ENCODE results near the gene KIR2DL3.
"Not testable (repeated sequence)": the region's sequence is repeated elsewhere in the genome, so short reads cannot be mapped to it uniquely, and the experiment has no call there.

The KIR2DL3 gene

GRCh38 chr19:54707962-54708361 lies 30.4 kb upstream of the KIR2DL3 start:
- no peak for DNase-seq (ENCODE audit: low spot score)
- ChIA-PET POLR2A (ENCODE audit: low non-redundant PET) (no interaction called here), CTCF (no interaction called here)
- no peak overlapping the region for H3K27ac ChIP-seq
- TF ChIP-seq CTCF (conservative IDR thresholded peaks at IDR 0.05; ENCODE audit: low read depth) = no peak

GRCh38 chr19:54708781-54709180 lies 29.5 kb upstream of the KIR2DL3 start:
- CTCF ChIA-PET = interaction anchor here (0.6 kb wide), 1 partner anchor 1308 kb away, joined by 4 read pairs; no protein-coding TSS in a partner anchor
- DNase-seq (ENCODE audit: low spot score) = no peak
- TF ChIP-seq CTCF (conservative IDR thresholded peaks at IDR 0.05; ENCODE audit: low read depth) = no peak
- POLR2A ChIA-PET (ENCODE audit: low non-redundant PET) = no interaction called here
- no peak overlapping the region for H3K27ac ChIP-seq

GRCh38 chr19:54709212-54709948 lies 28.9 kb upstream of the KIR2DL3 start:
- no peak for DNase-seq (ENCODE audit: low spot score)
- no peak for TF ChIP-seq CTCF (conservative IDR thresholded peaks at IDR 0.05; ENCODE audit: low read depth)
- no peak overlapping the region for H3K27ac ChIP-seq
- CTCF ChIA-PET = no interaction called here
- POLR2A ChIA-PET (ENCODE audit: low non-redundant PET) = no interaction called here

- POLR2A ChIA-PET (ENCODE audit: low non-redundant PET); DNase-seq (ENCODE audit: low spot score); H3K27ac ChIP-seq: not testable (repeated sequence)
- CTCF ChIA-PET = interaction anchor here (0.6 kb wide), 1 partner anchor 444 kb away, joined by 3 read pairs; no protein-coding TSS in a partner anchor
These were observed 28.4 kb upstream of the KIR2DL3 start for GRCh38 chr19:54709956-54710355.

GRCh38 chr19:54724142-54724541 lies 14.2 kb upstream of the KIR2DL3 start, which contains the start of gene KIR3DL3:
TSS of gene KIR3DL3 (plus strand) at chr19:54724442. CDS start at chr19:54724497, 55 bp downstream.
- DNase-seq (ENCODE audit: low spot score) = no peak
- no peak for TF ChIP-seq CTCF (conservative IDR thresholded peaks at IDR 0.05; ENCODE audit: low read depth)
- ChIA-PET CTCF (no interaction called here), POLR2A (ENCODE audit: low non-redundant PET) (no interaction called here)
- no peak within 1 kb of the TSS for H3K27ac ChIP-seq

- H3K27ac ChIP-seq = no peak overlapping the region
- no peak for TF ChIP-seq CTCF (conservative IDR thresholded peaks at IDR 0.05; ENCODE audit: low read depth)
- ChIA-PET POLR2A (ENCODE audit: low non-redundant PET) (no interaction called here), CTCF (no interaction called here)
- DNase-seq (ENCODE audit: low spot score) = no peak
These were observed 13.7 kb upstream of the KIR2DL3 start for GRCh38 chr19:54724644-54725043.

- no peak for DNase-seq (ENCODE audit: low spot score)
- CTCF ChIA-PET = no interaction called here
- no peak overlapping the region for H3K27ac ChIP-seq
- POLR2A ChIA-PET (ENCODE audit: low non-redundant PET) = no interaction called here
- TF ChIP-seq CTCF (conservative IDR thresholded peaks at IDR 0.05; ENCODE audit: low read depth) = no peak
These were observed 13.0 kb upstream of the KIR2DL3 start for GRCh38 chr19:54725321-54725720.

Data from RWPE1 (cell line).